GM21381 (cell line): ENCODE results near the gene RHOB.
"Not testable (repeated sequence)": the region's sequence is repeated elsewhere in the genome, so short reads cannot be mapped to it uniquely, and the experiment has no call there.

ENCODE experiments used
- ATAC-seq: cut with Tn5 transposase; IDR thresholded peaks from one replicate; pipeline ENCODE4 v1.9.1; 2021; ENCODE audit warnings: mild to moderate bottlenecking, moderate library complexity; ENCODE audit not compliant: unreplicated experiment

The RHOB gene

GRCh38 chr2:20451761-20452499, 5.1 kb downstream of the RHOB start:
- no peak for ATAC-seq

GRCh38 chr2:20452551-20452950, 5.7 kb downstream of the RHOB start:
- no peak for ATAC-seq

GRCh38 chr2:20453087-20453486, 6.2 kb downstream of the RHOB start:
- ATAC-seq = no peak

GRCh38 chr2:20454036-20454981, 7.4 kb downstream of the RHOB start:
- ATAC-seq = no peak

GRCh38 chr2:20455076-20455587, 8.3 kb downstream of the RHOB start:
- no peak for ATAC-seq

GRCh38 chr2:20456116-20456571, 9.3 kb downstream of the RHOB start:
- ATAC-seq = no peak

- ATAC-seq = no peak
These were observed 10.0 kb downstream of the RHOB start for GRCh38 chr2:20456636-20457426.

GRCh38 chr2:20457661-20458630, 11.1 kb downstream of the RHOB start:
- ATAC-seq = no peak

GRCh38 chr2:20458737-20459484, 12.0 kb downstream of the RHOB start:
- not testable (repeated sequence) for ATAC-seq

- ATAC-seq = no peak
These were observed 19.0 kb downstream of the RHOB start for GRCh38 chr2:20465716-20466394.

- ATAC-seq = no peak
These were observed 21.1 kb downstream of the RHOB start for GRCh38 chr2:20467789-20468548.

- ATAC-seq = no peak
These were observed 22.0 kb downstream of the RHOB start for GRCh38 chr2:20468549-20469500.

GRCh38 chr2:20469595-20469994, 22.7 kb downstream of the RHOB start:
- ATAC-seq = no peak

GRCh38 chr2:20470211-20470610, 23.3 kb downstream of the RHOB start:
- ATAC-seq = no peak

GRCh38 chr2:20471148-20471547, 24.3 kb downstream of the RHOB start:
- no peak for ATAC-seq

GRCh38 chr2:20471902-20472559, 25.2 kb downstream of the RHOB start:
- no peak for ATAC-seq
